Measurements from ENCODE around the gene MBOAT7.

- TF ChIP-seq RAD21 (IDR thresholded peaks at IDR 0.05) = no peak
- no peak for TF ChIP-seq EGR1 (IDR thresholded peaks at IDR 0.05; ENCODE audit: low read depth in 2 of 2)
- TF ChIP-seq, protein P1, sequence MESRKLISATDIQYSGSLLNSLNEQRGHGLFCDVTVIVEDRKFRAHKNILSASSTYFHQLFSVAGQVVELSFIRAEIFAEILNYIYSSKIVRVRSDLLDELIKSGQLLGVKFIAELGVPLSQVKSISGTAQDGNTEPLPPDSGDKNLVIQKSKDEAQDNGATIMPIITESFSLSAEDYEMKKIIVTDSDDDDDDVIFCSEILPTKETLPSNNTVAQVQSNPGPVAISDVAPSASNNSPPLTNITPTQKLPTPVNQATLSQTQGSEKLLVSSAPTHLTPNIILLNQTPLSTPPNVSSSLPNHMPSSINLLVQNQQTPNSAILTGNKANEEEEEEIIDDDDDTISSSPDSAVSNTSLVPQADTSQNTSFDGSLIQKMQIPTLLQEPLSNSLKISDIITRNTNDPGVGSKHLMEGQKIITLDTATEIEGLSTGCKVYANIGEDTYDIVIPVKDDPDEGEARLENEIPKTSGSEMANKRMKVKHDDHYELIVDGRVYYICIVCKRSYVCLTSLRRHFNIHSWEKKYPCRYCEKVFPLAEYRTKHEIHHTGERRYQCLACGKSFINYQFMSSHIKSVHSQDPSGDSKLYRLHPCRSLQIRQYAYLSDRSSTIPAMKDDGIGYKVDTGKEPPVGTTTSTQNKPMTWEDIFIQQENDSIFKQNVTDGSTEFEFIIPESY (IDR thresholded peaks at IDR 0.05) = no peak
- TF ChIP-seq, protein P2, sequence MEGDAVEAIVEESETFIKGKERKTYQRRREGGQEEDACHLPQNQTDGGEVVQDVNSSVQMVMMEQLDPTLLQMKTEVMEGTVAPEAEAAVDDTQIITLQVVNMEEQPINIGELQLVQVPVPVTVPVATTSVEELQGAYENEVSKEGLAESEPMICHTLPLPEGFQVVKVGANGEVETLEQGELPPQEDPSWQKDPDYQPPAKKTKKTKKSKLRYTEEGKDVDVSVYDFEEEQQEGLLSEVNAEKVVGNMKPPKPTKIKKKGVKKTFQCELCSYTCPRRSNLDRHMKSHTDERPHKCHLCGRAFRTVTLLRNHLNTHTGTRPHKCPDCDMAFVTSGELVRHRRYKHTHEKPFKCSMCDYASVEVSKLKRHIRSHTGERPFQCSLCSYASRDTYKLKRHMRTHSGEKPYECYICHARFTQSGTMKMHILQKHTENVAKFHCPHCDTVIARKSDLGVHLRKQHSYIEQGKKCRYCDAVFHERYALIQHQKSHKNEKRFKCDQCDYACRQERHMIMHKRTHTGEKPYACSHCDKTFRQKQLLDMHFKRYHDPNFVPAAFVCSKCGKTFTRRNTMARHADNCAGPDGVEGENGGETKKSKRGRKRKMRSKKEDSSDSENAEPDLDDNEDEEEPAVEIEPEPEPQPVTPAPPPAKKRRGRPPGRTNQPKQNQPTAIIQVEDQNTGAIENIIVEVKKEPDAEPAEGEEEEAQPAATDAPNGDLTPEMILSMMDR (IDR thresholded peaks at IDR 0.05; ENCODE audit: low read depth, low read length, missing input control) = no peak
- TF ChIP-seq ATF3 (IDR thresholded peaks at IDR 0.05) = no peak
- TF ChIP-seq SP1 (IDR thresholded peaks at IDR 0.05) = no peak
- TF ChIP-seq YY1 (IDR thresholded peaks at IDR 0.05) = no peak
- TF ChIP-seq GABPA (IDR thresholded peaks at IDR 0.05 in 1 of 2, conservative IDR thresholded peaks at IDR 0.05 in 1 of 2) = no peak
Measured at GRCh38 chr19:54147676-54148075, 41.7 kb downstream of the MBOAT7 start.
